ENCODE results near the gene HCN4. TPM values are rescaled to one million over a fixed set of nuclear protein-coding genes. Genes with fewer than 3 reads are reported as not detected.

Gene HCN4
- total RNA-seq, 2 experiments from 2014 or later = not detected

DNA sequence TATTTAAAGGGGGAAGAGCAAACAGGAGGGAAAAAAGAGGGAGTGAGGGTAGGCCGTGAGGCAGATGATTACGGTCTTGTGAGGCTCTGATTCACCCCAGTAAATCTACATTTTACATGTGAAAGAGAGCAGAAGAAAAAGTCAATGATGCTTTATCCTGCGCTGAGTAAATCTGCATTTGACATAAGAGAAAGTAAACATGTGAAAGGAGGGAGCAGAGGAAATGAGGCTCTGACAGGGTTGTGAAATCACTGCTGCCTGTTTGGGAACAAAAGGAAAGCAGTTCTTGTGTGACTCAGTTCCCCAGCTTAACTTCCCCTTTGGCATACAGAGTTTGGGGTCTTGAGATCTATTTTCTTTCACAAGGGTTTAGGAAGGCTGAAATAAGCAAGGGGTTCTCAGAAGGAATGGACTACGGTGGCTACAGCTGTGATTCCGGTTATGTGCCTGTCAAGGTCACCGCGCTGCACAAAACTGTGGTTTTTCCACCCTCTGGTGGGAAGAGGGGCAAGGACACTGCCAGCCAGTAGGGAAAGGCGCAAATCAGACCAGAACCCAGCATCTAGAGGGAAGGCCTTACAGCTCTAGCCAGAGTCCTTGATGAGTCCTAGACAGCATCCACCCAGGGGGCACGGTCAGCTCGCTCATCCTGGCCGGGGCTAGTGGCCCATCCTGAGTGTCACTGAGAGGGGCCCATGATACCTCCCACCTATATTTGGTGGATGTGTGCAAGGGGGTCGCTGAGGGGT lies 18.9 kb upstream of the HCN4 start:
- DNase-seq = no peak
- Mint-ChIP-seq H3K27ac (no peak overlapping the region), H3K9me3 (no peaks in the 10 kb centered on the region), H3K27me3 (peaks cover 24% of the 10 kb centered on the region), H3K4me3 (no peak overlapping the region), H3K4me1 (no peaks in the 10 kb centered on the region), H3K36me3 (no peaks in the 10 kb centered on the region)

DNA sequence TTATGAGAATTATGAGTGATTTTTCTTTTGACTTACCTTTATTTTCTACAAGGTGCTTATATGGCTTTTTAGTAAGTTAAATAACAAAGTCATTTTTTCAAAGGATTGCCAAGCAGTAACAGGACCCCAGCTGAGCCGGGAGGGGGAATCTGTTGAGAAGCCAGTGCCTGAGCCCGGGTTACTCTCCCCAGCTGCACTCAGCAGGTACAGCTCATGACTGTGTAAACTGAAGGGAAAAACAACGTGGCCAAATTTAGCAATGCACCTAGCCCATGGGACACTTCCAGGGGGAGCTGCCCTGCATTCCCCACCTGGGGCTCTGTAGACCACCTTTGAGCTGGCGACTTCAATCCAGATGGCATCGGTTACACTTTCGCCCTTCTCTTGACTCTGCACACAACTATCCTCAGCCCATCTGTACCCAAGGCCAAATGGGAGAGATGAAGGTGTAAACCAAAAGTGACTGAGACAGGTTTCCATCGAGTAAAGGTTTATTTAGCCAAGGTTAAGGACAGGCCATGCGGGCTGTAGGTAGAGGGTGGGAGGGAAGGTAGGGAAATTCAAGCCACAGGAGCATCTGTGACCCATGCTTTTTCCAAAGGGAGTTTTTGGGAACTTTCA lies 18.2 kb upstream of the HCN4 start:
- Mint-ChIP-seq H3K27ac (no peak overlapping the region), H3K4me1 (no peaks in the 10 kb centered on the region), H3K4me3 (no peak overlapping the region), H3K36me3 (no peaks in the 10 kb centered on the region), H3K27me3 (peaks cover 24% of the 10 kb centered on the region), H3K9me3 (no peaks in the 10 kb centered on the region)
- DNase-seq = no peak

DNA sequence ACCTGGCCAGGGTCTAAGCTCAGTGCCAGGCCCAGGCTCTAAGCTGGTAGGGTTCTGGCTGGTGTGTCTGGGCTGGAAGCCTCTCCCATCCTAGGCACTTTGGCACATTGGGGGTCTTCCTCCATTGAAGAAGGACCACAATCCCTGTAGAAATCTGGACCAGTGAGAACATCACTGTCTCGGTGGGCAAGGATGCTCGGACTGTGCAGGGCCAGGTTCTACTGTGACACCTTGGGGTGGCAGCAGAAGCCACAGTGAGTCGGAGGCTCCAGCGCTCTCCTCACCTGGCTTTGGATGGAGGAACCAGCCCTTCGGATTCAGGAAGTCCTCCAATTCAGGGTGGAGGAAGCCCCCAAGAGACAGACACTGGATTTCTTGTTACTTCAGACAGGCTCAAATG lies 17.5 kb upstream of the HCN4 start:
- no peaks in the 10 kb centered on the region for H3K36me3 Mint-ChIP-seq
- DNase-seq = no peak
- peaks cover 25% of the 10 kb centered on the region for H3K27me3 Mint-ChIP-seq
- H3K4me1 Mint-ChIP-seq = no peaks in the 10 kb centered on the region
- no peak overlapping the region for H3K4me3 Mint-ChIP-seq
- no peak overlapping the region for H3K27ac Mint-ChIP-seq
- peaks cover under 1% of the 10 kb centered on the region for H3K9me3 Mint-ChIP-seq

DNA sequence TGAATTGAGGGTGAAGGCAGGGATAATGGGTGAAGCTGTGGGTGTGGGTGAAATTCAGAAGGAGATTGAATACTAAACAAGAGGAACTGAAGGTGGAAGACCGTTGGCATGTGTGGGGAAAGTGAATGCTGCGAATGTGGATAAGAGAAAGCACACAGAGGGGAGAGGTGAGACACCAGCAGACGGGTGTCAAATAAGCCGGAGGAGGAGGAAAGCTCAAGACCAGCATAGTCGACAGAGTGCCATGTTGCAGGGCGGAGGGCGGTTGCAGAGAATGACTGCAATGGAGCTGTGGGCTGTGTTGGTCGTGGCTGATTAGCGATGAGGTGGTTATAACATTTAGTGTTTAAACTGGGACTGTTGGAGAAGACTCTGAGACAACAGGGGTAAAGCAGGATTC lies 16.4 kb upstream of the HCN4 start:
- Mint-ChIP-seq H3K27ac (no peak overlapping the region), H3K9me3 (peaks cover 9% of the 10 kb centered on the region), H3K4me3 (no peak overlapping the region), H3K4me1 (no peaks in the 10 kb centered on the region), H3K36me3 (no peaks in the 10 kb centered on the region), H3K27me3 (peaks cover 35% of the 10 kb centered on the region)
- DNase-seq = no peak

DNA sequence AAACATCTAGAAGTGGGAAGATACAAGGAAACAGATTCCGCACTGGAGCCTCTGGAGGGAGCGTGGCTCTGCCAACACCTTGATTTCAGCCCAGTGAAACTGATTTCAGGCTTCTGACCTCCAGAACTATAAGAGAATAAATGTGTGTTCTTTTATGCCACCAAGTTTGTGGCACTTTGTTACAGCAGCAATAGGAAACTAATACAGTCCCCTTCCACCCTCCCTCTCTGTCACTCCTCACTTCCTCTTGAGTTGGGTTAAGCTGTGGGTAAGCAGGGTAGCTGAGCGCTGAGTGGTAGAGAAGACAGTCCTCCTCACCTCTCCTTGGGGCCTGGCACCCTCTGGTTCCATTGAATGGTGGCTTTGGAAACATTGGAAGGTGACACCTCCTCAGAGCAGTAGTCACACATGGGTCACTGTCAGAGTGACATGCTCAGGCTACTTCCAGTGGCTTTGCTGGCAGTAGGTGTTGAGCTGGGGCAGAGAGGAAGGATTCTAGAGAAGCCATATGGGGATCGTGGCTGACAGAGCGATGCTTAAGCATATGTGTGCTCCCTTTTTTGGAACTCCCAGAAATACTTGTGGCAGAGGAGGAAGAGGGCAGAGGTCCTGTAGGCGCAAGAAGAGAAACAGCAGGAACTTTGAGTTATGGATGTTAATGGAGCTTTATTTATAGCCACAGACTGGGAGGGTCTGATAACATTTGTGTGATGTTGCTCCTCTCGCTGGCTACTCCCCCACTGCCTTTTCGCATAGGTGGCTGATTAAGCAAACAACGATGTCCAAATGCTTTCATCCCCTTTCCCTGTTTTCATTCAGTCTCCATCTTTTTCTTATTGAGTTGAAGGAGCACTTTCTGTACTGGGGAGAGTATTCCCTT lies 14.8 kb upstream of the HCN4 start:
- H3K4me3 Mint-ChIP-seq = no peak overlapping the region
- H3K27ac Mint-ChIP-seq = no peak overlapping the region
- peaks cover 39% of the 10 kb centered on the region for H3K27me3 Mint-ChIP-seq
- peaks cover 9% of the 10 kb centered on the region for H3K9me3 Mint-ChIP-seq
- H3K4me1 Mint-ChIP-seq = no peaks in the 10 kb centered on the region
- no peaks in the 10 kb centered on the region for H3K36me3 Mint-ChIP-seq
- DNase-seq = no peak

- Mint-ChIP-seq H3K9me3 (peaks cover 9% of the 10 kb centered on the region), H3K27ac (no peak overlapping the region), H3K4me1 (no peaks in the 10 kb centered on the region), H3K36me3 (no peaks in the 10 kb centered on the region), H3K4me3 (no peak overlapping the region), H3K27me3 (peaks cover 33% of the 10 kb centered on the region)
- no peak for DNase-seq
These were observed 13.4 kb upstream of the HCN4 start for GRCh38 chr15:73382115-73382514.

GRCh38 chr15:73380661-73381060 lies 11.9 kb upstream of the HCN4 start:
- DNase-seq = no peak
- Mint-ChIP-seq H3K27ac (no peak overlapping the region), H3K36me3 (no peaks in the 10 kb centered on the region), H3K4me1 (no peaks in the 10 kb centered on the region), H3K4me3 (no peak overlapping the region), H3K9me3 (peaks cover 10% of the 10 kb centered on the region), H3K27me3 (peaks cover 30% of the 10 kb centered on the region)

GRCh38 chr15:73378089-73378488 lies 9.3 kb upstream of the HCN4 start:
- H3K4me1 Mint-ChIP-seq = no peaks in the 10 kb centered on the region
- no peak overlapping the region for H3K27ac Mint-ChIP-seq
- no peak for DNase-seq
- H3K36me3 Mint-ChIP-seq = no peaks in the 10 kb centered on the region
- peaks cover 27% of the 10 kb centered on the region for H3K27me3 Mint-ChIP-seq
- H3K4me3 Mint-ChIP-seq = no peak overlapping the region
- peaks cover 10% of the 10 kb centered on the region for H3K9me3 Mint-ChIP-seq

DNA sequence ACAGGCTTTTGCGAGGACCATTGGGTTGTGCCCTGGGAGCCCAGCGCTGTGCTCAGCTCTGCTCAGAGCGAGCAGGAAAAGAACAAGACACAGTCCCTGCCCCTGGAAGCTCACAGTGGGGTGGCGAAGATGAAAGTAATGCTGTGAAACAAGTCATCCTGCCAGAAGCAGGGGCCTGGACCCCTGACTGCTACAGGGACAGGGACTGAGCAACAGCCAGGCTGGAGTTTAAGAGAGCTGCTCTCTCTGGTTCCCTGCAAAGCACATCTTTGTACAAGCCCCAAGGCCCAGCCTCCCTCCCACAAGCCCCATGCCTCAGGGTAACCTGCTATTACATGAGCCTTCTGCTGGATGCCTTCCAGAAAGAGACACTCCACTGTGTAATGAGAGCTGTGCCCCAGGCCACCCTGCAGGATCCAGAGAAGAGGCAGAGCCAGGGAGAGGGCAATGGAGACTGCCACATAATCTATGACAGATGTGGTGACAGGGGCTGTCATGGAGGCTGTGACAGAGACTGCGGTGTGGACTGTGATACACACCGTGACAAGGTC lies 7.1 kb upstream of the HCN4 start:
- H3K27ac Mint-ChIP-seq = no peak overlapping the region
- H3K9me3 Mint-ChIP-seq = peaks cover 6% of the 10 kb centered on the region
- peaks cover 27% of the 10 kb centered on the region for H3K27me3 Mint-ChIP-seq

DNA sequence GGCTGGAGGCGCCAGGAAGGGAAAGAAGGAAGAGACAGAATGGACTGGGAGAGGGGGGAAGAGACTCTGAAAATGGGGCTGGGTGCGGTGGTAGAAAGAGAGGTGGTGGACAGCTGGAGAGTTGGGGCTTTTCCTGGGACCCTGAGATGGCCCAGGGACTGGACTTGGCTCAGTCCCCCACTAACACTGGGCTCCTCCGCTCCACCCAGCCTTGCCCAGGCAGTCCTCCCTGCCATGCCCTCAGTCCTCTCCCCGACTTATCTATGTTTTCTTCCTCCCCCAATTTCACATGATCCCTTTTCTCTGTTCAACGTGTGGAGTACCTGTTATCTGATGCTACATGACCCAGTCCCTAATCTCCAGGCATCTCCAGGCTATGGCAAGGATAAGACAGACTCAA lies 6.3 kb upstream of the HCN4 start:
- Mint-ChIP-seq H3K9me3 (peaks cover 1% of the 10 kb centered on the region), H3K36me3 (no peaks in the 10 kb centered on the region), H3K27ac (no peak overlapping the region), H3K4me1 (no peaks in the 10 kb centered on the region), H3K27me3 (peaks cover 29% of the 10 kb centered on the region), H3K4me3 (no peak overlapping the region)
- DNase-seq = no peak

More for the DNA sequence above, 7.1 kb upstream of the HCN4 start:
- no peak overlapping the region for H3K4me3 Mint-ChIP-seq
- no peaks in the 10 kb centered on the region for H3K4me1 Mint-ChIP-seq
- H3K36me3 Mint-ChIP-seq = no peaks in the 10 kb centered on the region
- no peak for DNase-seq

DNA sequence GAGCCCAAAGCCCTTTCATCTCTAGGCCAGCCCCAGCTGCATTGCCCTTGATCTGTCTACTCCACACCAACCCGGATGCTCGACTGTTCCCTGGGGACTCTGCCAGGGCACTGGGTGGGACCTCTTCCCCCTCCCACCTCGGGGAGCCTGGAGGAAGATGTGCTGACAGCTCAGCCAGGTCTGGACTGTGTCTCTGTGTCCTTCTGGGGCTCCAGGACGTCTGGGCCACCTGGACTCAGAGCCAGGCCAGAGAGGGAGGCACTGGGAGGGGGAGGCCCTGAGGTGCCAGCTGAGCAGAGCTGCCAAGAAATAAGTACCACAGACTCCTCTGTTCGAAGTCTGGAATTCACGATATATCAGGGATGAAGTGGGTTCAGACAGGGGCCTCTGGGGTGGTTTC lies 5.8 kb upstream of the HCN4 start:
- no peak overlapping the region for H3K27ac Mint-ChIP-seq
- DNase-seq = no peak
- peaks cover 29% of the 10 kb centered on the region for H3K27me3 Mint-ChIP-seq
- H3K4me1 Mint-ChIP-seq = no peaks in the 10 kb centered on the region
- no peaks in the 10 kb centered on the region for H3K36me3 Mint-ChIP-seq
- H3K4me3 Mint-ChIP-seq = no peak overlapping the region
- H3K9me3 Mint-ChIP-seq = peaks cover 1% of the 10 kb centered on the region

DNA sequence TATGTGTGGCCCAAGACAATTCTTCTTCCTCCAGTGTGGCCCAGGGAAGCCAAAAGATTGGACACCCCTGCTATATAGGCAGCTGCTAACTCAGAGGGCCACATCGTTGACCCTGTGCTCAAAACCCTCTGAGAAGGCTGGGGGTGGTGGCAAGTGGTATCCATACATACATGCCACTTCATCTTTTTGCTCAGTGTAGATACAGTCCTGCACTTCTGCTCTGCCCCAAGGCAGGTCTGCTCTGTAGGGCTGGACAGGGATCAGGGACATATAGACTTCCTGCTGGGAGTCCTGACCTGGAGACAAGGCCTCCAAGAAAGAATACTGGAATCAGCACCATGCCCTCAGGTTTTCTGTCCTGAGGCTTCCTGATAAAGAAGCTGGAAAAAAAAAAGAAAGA lies 4.5 kb upstream of the HCN4 start:
- DNase-seq = no peak
- Mint-ChIP-seq H3K4me1 (no peaks in the 10 kb centered on the region), H3K4me3 (no peak overlapping the region), H3K9me3 (peaks cover 1% of the 10 kb centered on the region), H3K27me3 (peaks cover 36% of the 10 kb centered on the region), H3K27ac (no peak overlapping the region), H3K36me3 (no peaks in the 10 kb centered on the region)

DNA sequence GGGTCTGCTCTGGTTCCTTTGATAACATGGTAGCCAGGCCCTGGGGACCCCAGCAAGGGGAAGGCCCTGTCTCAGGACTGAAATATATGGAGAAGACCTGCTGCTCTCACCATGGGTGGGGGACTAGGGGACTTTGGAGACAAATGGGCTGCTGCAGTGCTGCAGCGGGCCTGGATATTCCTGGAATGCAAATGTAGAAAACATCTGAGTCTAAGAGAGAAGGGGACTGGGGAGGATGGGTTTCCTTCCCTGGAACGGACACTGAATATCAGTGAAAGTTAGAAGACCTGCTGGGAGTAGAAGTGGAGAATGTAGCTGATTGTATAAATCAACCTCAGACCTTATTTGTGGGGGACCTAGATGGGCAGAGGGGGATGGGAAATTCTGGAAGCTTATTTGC lies 3.1 kb upstream of the HCN4 start:
- peaks cover 42% of the 10 kb centered on the region for H3K27me3 Mint-ChIP-seq

GRCh38 chr15:73370151-73370550 lies 1.4 kb upstream of the HCN4 start:
- H3K27ac Mint-ChIP-seq = no peak overlapping the region
- H3K4me1 Mint-ChIP-seq = no peaks in the 10 kb centered on the region
- H3K4me3 Mint-ChIP-seq = no peak overlapping the region
- no peaks in the 10 kb centered on the region for H3K9me3 Mint-ChIP-seq
- no peaks in the 10 kb centered on the region for H3K36me3 Mint-ChIP-seq
- peaks cover 59% of the 10 kb centered on the region for H3K27me3 Mint-ChIP-seq
- DNase-seq = no peak

More for the DNA sequence above, 3.1 kb upstream of the HCN4 start:
- no peak for DNase-seq
- no peaks in the 10 kb centered on the region for H3K4me1 Mint-ChIP-seq
- H3K9me3 Mint-ChIP-seq = peaks cover 1% of the 10 kb centered on the region
- no peak overlapping the region for H3K4me3 Mint-ChIP-seq
- H3K36me3 Mint-ChIP-seq = no peaks in the 10 kb centered on the region
- H3K27ac Mint-ChIP-seq = no peak overlapping the region

DNA sequence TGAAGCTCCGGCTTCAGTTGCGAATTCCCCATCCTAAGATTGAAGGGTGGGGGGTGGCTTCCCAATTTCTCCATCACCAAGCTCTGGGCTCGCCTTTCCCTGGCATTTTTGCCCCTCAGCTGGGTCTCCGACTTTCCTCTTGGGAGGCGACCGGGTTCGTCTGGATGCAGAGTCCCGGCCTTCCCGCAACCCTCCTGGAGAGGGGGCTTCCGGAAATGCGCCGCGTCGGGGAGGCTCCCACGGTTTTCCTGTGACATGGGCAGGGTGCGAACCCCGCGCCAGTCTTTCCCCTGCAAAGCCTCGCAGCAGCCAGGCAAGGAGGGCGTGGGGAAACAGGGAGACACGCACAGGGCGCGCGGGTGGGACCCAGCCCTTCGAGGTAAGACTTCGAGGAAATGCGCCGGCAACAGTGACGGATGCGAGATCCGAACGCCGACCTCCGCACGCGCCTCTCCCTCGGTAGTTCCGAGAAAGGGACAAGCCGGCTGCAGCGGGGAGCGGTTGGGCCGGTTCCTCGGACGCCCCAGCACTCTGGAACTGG lies 466 bp upstream of the HCN4 start:
- Mint-ChIP-seq H3K4me3 (no peak overlapping the region), H3K36me3 (no peaks in the 10 kb centered on the region), H3K27me3 (peaks cover 63% of the 10 kb centered on the region), H3K27ac (no peak overlapping the region), H3K4me1 (no peaks in the 10 kb centered on the region), H3K9me3 (no peaks in the 10 kb centered on the region)
- DNase-seq = no peak

All from activated naive CD8-positive, alpha-beta T cell treated with anti-CD3 and anti-CD28 coated beads for 36 hours (primary cell).